Activated CD4-positive, alpha-beta T cell treated with anti-CD3 and anti-CD28 coated beads, Interleukin-2, amount 10 ng/mL, durations not matched to agents 7 days and 5 days (primary cell): ENCODE data around the gene LTBP2. TPM values are rescaled to one million over a fixed set of nuclear protein-coding genes. Genes with fewer than 3 reads are reported as not detected.

ENCODE experiments used
- CTCF ChIA-PET: fragments of 350-600 bp; sonication (Branson Sonifier 250); formaldehyde crosslinking; loops from one replicate; lab custom pipeline; 2021; ENCODE audit warnings: antibody characterized with exemption; lab: Charles Lee
- POLR2A ChIA-PET: fragments of 350-600 bp; sonication (Branson Sonifier 250); formaldehyde crosslinking; loops from one replicate; lab custom pipeline; 2021; ENCODE audit warnings: antibody characterized with exemption; lab: Charles Lee
- DNase-seq: peaks from one replicate; pipeline ENCODE4 v3.0.0-alpha.2; 2020
- H3K27ac Mint-ChIP-seq: one replicate; pipeline ENCODE4 v1.8.0; 2021; ENCODE audit warnings: mild to moderate bottlenecking, moderate library complexity, mixed read lengths
- H3K27me3 Mint-ChIP-seq: one replicate; pipeline ENCODE4 v1.8.0; 2021; ENCODE audit warnings: mixed read lengths
- H3K36me3 Mint-ChIP-seq: one replicate; pipeline ENCODE4 v1.8.0; 2021; ENCODE audit warnings: low read depth, mixed read lengths
- H3K4me1 Mint-ChIP-seq: one replicate; pipeline ENCODE4 v1.8.0; 2021; ENCODE audit warnings: mixed read lengths
- H3K4me3 Mint-ChIP-seq: one replicate; pipeline ENCODE4 v1.8.0; 2021; ENCODE audit warnings: mild to moderate bottlenecking, moderate library complexity, mixed read lengths
- H3K9me3 Mint-ChIP-seq: one replicate; pipeline ENCODE4 v1.8.0; 2021; ENCODE audit warnings: mixed read lengths
- total RNA-seq, 2 experiments: library from RNA; stranded (reverse); gene quantifications; one replicate each; pipeline ENCODE4 v1.2.3, GENCODE V29; 2021

LTBP2 gene
- total RNA-seq, result under 1 TPM; 0.05 to 0.12 TPM

DNA sequence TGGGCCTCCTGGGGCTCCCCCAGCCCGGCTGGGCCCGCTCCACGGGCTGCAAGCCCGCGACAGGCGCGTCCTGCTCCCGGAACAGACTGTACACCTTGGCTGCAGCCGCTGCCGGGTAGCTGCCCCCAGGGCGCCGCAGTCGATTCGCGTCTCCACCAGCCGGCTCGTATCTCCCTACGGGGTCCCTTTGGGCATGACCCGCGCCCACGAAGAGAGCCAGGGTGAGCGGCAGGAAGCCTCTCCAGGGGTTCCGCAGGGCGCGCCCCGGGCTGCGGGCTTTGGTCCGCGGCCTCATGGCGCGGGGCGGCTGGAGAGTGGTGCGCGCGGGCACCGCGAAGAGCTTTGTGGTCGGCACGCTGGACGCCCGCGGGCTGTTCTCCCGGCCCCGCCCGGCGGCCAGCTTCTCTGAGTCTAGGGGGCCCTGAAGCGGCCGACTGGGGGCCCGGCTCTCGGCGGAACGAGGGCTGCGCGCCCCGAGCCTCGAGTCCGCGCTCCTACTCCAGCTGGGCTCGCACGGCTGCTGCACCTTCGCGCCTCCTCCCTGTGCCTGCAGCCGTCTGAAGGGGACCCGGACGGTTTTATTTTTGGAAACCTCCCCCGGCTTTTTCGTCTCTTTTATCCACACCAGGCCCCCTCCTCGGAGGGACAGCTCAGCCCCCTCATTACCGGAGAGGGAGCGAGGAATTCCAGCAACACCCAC lies at the start of gene LTBP2:
Gene LTBP2 (minus strand): TSS at position 588 of the 700 bp plus-strand sequence. CDS start 293 bp downstream, at position 295.
- Mint-ChIP-seq H3K9me3 (no peaks in the 10 kb centered on the region), H3K27ac (no peak within 1 kb of the TSS), H3K27me3 (peaks cover 50% of the 10 kb centered on the region), H3K36me3 (no peaks in the 10 kb centered on the region), H3K4me1 (peaks cover 22% of the 10 kb centered on the region), H3K4me3 (peak within 1 kb of the TSS; percentile 67)
- DNase-seq, result peak; percentile 16
- CTCF ChIA-PET, result interaction anchor here (0.7 to 6.4 kb wide), 22 partner anchors 11 to 825 kb away, joined by 3 to 64 read pairs (median 6); partner anchors contain the start of gene YLPM1
- POLR2A ChIA-PET, result no interaction called here

DNA sequence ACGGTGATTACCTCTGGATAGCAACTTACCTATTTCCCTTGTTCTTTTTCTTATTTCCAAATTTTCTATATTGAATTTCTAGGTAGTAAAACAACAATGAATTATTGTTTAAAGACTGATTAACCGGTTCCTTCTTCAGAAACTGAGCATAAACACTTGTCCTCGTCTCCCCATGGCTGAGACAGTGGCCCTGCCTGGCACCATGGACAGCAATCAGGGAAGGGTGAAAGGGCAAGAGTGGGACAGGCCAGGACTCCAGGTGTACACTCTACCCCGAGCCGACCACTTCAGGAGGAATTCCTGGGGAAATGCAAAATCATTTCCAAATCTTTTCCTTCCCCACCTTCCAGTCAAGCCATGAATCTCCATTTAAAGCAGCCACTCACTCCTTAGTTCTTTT lies 48.8 kb upstream of the LTBP2 start:
- peaks cover 20% of the 10 kb centered on the region for H3K36me3 Mint-ChIP-seq
- DNase-seq, result no peak
- CTCF ChIA-PET, result no interaction called here

DNA sequence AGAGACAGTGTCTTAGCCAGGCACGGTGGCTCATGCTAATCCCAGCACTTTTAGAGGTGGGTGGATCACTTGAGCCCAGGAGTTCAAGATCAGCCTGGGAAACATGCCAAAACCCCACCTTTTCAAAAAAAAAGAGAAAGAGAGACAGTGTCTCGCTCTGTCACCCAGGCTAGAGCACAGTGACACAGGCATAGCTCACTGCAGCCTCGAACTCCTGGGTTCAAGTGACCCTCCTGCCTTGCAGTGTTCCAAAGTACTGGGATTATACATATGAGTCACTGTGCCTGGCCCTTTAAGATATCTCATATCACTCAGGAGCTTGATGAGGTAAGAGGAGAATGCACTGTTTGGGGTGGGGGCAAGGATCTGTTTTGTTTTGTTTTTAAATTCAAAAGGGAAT lies 48.1 kb upstream of the LTBP2 start:
- no peak overlapping the region for H3K4me3 Mint-ChIP-seq
- H3K36me3 Mint-ChIP-seq, result peaks cover 20% of the 10 kb centered on the region
- POLR2A ChIA-PET, result no interaction called here
- H3K27ac Mint-ChIP-seq, result no peak overlapping the region
- DNase-seq, result no peak
- CTCF ChIA-PET, result interaction anchor here (0.6 to 0.9 kb wide), 2 partner anchors 22 to 42 kb away, joined by 3 read pairs; no protein-coding TSS in a partner anchor
- no peaks in the 10 kb centered on the region for H3K4me1 Mint-ChIP-seq
- H3K9me3 Mint-ChIP-seq, result no peaks in the 10 kb centered on the region
- no peaks in the 10 kb centered on the region for H3K27me3 Mint-ChIP-seq

More for the DNA sequence above, 48.8 kb upstream of the LTBP2 start:
- Mint-ChIP-seq H3K9me3 (no peaks in the 10 kb centered on the region), H3K4me3 (no peak overlapping the region), H3K4me1 (no peaks in the 10 kb centered on the region), H3K27ac (no peak overlapping the region), H3K27me3 (no peaks in the 10 kb centered on the region)
- POLR2A ChIA-PET, result no interaction called here

DNA sequence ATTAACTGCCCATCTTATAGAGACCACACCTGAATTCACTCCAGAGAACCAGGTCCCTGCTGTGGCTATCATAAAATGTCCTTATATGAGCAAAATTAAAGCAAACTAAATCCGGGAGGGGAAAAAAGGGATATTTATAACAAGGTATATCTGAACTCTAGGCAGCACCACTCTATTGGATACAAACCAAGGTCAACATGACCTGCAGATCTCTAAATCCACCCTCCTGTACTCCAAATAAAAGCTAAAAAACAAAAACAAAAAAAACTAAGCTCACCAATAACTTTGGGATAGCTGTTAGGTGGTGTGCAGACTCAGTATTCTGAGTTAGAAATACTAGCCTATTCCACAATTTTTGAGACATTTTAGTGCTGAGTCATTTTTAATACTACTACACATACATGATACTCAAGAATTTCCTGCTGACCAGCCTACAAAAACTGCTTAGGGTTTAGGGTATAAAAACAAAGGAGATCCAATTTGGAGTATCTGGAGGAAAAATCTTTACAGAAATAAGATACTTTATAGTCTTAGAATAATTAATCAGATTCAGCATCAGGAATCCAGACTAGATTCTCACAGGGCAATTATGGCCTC lies 46.6 kb upstream of the LTBP2 start:
- H3K9me3 Mint-ChIP-seq, result no peaks in the 10 kb centered on the region
- no peak overlapping the region for H3K4me3 Mint-ChIP-seq
- H3K36me3 Mint-ChIP-seq, result peaks cover 15% of the 10 kb centered on the region
- H3K4me1 Mint-ChIP-seq, result no peaks in the 10 kb centered on the region
- DNase-seq, result no peak
- no peaks in the 10 kb centered on the region for H3K27me3 Mint-ChIP-seq
- ChIA-PET POLR2A (no interaction called here), CTCF (no interaction called here)
- no peak overlapping the region for H3K27ac Mint-ChIP-seq

DNA sequence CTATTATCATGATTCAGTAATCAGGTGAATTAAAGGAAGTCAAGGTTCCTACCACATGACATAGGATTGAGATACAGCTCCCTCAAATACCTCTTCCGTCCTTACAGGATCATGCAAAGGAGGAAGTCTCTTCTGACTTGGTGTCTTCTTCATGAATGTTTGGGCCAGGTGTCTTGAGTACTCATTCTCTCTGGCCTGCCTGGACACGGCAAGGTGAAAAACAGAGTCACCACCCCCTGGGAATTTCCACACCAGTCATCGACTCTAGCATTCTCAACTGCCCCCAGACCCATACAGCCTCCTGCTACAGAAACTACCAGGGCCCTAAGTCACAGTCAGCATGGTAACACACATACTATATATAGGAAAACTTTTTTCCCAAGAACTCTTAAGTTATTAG lies 44.9 kb upstream of the LTBP2 start:
- H3K27me3 Mint-ChIP-seq, result no peaks in the 10 kb centered on the region
- no peaks in the 10 kb centered on the region for H3K4me1 Mint-ChIP-seq
- DNase-seq, result no peak
- H3K9me3 Mint-ChIP-seq, result no peaks in the 10 kb centered on the region
- CTCF ChIA-PET, result interaction anchor here (0.6 to 1.7 kb wide), 3 partner anchors 14 to 55 kb away, joined by 3 to 4 read pairs (median 3); no protein-coding TSS in a partner anchor
- H3K27ac Mint-ChIP-seq, result no peak overlapping the region
- POLR2A ChIA-PET, result no interaction called here
- peaks cover 10% of the 10 kb centered on the region for H3K36me3 Mint-ChIP-seq
- H3K4me3 Mint-ChIP-seq, result no peak overlapping the region

DNA sequence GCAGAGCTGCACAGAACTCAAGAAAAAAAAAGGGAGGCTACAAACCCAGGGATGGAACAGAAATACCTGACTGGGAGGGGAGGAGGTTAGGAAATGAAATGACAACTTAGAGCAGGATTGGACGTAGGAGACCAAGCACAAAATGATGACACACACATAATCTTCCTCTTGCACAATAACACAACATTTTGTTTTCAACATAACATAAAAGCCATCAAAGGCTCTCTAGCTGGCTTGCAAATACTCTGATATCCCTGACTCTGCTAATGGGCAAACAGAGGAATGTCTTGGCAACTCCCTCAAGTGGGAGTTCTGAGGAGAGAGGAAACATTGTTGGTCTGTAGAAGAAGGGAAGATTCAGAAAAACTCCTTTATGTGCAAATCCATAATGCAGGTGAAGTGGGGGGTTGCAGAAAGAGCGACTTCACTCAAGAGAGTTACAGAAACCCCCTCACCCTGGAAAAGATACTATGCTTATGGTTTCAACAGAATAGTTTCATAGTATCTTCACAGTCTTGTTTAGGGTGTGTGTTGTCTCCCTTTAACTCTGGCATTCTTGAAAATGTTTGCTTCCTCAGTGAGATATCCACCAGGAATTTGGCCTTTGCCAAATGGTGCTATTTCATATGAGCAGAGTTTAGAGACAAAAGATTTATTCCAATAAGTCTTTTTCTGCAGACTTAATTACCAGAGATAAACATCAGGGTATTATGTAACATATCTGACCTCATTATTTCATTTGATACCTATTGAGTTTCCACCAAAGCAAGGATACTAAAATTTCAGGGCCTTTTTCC lies 43.8 kb upstream of the LTBP2 start:
- Mint-ChIP-seq H3K27ac (no peak overlapping the region), H3K9me3 (no peaks in the 10 kb centered on the region), H3K27me3 (no peaks in the 10 kb centered on the region), H3K36me3 (peaks cover 8% of the 10 kb centered on the region), H3K4me1 (peaks cover 4% of the 10 kb centered on the region), H3K4me3 (no peak overlapping the region)
- DNase-seq, result no peak
- ChIA-PET CTCF (interaction anchor here (1.2 to 1.7 kb wide), 2 partner anchors 8 to 43 kb away, joined by 3 to 4 read pairs; no protein-coding TSS in a partner anchor), POLR2A (no interaction called here)

DNA sequence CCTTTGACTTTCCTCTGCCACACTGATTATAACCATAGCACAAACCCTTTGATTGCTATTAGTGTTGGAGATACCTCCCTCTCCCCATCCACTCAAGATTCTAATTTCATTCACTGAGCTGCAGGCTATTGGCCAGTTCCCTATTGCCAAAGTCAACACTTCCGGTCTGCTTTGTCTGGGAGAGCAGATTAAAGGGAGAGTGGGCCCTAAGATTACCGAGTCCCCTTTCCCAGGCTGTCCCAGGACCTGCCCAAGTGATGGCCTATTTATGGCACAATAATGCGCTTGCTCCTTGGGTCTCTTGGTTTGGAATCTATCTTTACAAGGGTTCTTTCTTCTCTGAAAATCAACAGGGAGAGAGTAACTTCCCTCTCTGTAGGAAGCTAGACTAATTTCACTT lies 42.9 kb upstream of the LTBP2 start:
- Mint-ChIP-seq H3K9me3 (no peaks in the 10 kb centered on the region), H3K27ac (no peak overlapping the region), H3K36me3 (peaks cover 8% of the 10 kb centered on the region), H3K4me3 (no peak overlapping the region), H3K27me3 (no peaks in the 10 kb centered on the region), H3K4me1 (peaks cover 4% of the 10 kb centered on the region)
- POLR2A ChIA-PET, result no interaction called here
- CTCF ChIA-PET, result interaction anchor here (0.9 to 1.2 kb wide), 2 partner anchors 9 to 239 kb away, joined by 3 read pairs; no protein-coding TSS in a partner anchor
- DNase-seq, result no peak

DNA sequence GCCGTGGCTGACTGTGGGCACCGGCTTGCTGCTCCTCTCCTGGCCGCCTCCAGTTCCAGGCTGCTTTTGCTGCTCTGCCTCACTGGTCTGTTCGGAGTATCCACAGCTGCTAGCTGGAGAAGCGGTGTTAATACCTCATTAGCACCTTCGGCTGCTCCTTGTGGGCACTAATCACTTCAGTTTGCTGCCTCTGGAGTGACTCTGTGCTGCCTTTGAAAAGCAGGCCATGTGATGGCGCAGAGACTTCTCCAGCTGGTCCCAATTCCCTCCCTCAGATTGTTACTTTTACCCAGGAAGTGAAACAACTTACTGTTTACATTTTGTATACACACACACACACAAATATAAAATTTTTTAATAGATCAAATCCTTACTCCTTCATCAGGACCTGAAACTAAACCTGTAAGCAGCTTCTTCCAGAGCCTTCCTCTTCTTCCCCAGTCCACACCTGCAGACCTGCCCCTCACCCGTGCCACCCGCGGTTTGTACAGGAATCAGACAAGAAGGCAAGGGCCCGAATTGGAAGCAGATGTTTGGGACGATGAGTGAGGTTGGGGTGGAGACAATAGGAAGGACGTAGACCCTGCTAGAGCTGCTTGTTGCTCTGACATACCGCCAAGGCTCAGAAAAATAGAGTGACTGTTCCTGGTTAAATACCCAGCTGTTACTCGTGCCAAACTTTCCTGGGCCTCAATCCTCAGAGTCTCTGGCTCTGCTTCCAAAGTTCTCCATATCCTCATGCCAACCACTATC lies 41.5 kb upstream of the LTBP2 start:
- H3K4me1 Mint-ChIP-seq, result peaks cover 4% of the 10 kb centered on the region
- peak overlapping the region; percentile 74 for H3K27ac Mint-ChIP-seq
- H3K27me3 Mint-ChIP-seq, result no peaks in the 10 kb centered on the region
- no peak overlapping the region for H3K4me3 Mint-ChIP-seq
- H3K9me3 Mint-ChIP-seq, result no peaks in the 10 kb centered on the region
- no peak for DNase-seq
- CTCF ChIA-PET, result no interaction called here
- POLR2A ChIA-PET, result no interaction called here
- peaks cover 6% of the 10 kb centered on the region for H3K36me3 Mint-ChIP-seq

DNA sequence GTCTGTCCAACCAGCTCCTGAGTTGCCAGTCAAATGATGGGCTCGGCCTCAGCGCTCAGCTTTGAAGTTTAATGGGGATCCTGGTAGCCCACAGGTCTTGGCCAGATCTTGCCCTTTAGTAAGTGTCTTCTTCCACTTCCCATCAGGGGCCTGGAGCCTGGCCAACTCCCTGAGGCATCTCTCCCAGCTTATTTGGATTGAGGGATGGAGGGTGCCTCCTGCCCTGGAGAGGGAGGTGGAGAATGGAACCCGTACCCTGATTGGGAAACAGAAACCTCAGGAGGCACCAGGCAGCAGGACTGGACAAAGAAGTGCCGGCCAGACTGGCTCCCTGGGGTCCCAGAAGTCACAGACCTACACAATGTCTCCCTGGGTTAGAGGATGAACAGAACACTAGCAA lies 40.5 kb upstream of the LTBP2 start:
- CTCF ChIA-PET, result interaction anchor here (1.4 to 1.5 kb wide), 2 partner anchors 14 to 40 kb away, joined by 4 read pairs; partner anchors contain the start of gene LTBP2
- Mint-ChIP-seq H3K9me3 (no peaks in the 10 kb centered on the region), H3K27ac (no peak overlapping the region), H3K4me1 (peaks cover 4% of the 10 kb centered on the region), H3K27me3 (no peaks in the 10 kb centered on the region), H3K4me3 (no peak overlapping the region), H3K36me3 (peaks cover 2% of the 10 kb centered on the region)
- DNase-seq, result no peak
- POLR2A ChIA-PET, result no interaction called here

DNA sequence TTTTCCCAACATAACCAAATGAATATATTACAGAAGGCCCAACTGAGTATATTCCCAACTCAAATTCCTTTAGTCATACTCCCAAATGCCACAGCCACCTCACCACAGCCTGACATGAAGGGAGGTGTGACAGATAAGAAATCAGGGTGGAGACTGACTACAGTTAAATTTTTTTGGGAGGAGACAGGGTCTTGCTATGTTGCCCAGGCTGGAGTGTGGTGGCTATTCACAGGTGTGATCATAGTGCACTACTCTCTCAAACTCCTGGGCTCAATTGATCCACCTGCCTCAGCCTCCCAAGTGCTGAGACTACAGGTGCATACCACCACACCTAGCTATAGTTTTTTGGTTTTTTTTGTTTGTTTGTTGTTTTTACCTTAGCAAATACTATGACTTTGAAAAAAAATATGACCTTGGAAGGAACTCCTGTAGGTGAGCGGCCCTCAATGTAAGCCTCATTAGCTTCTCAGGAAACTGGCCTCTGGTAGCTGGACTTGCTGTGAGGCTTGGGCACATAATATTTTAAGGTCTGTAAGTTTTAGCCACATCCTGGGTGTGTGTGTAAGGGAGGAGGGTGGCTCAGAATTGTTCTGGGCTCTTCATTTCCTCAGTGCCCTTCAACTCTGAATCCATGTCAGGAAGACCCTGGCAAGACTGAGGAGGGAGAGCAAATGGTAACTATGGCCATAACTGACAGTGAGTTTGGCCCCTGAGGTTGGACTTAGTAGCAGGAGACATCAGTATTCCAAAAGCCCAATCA lies 39.1 kb upstream of the LTBP2 start:
- H3K27ac Mint-ChIP-seq, result no peak overlapping the region
- H3K9me3 Mint-ChIP-seq, result no peaks in the 10 kb centered on the region
- DNase-seq, result no peak
- H3K27me3 Mint-ChIP-seq, result no peaks in the 10 kb centered on the region
- H3K4me1 Mint-ChIP-seq, result peaks cover 4% of the 10 kb centered on the region
- no peak overlapping the region for H3K4me3 Mint-ChIP-seq
- ChIA-PET CTCF (interaction anchor here (1.2 to 1.8 kb wide), 4 partner anchors 8 to 39 kb away, joined by 4 to 6 read pairs (median 4); partner anchors contain the start of gene LTBP2), POLR2A (no interaction called here)
- no peaks in the 10 kb centered on the region for H3K36me3 Mint-ChIP-seq

DNA sequence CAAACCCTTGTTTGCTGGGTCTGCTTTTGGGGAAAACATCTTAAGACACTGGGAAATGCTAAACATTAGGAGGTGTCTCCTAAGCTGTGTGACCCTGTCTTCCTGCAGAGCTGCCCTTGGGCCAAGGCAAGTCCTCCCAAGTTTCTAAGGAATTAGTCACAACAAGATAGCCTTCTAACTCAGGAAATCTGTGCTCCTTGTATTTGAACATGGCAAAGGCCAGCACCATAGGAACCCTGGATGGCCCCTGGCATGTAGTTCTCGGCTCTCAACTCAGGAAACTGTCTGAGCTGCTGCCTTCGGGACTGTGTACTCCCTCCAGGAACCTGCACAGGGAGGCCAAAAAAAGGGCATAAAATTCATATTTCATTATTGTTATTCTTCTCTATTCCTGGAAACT lies 37.6 kb upstream of the LTBP2 start:
- POLR2A ChIA-PET, result interaction anchor here (1.1 kb wide), 1 partner anchor 16 kb away, joined by 7 read pairs; no protein-coding TSS in a partner anchor
- Mint-ChIP-seq H3K36me3 (no peaks in the 10 kb centered on the region), H3K9me3 (no peaks in the 10 kb centered on the region), H3K27ac (no peak overlapping the region), H3K4me3 (no peak overlapping the region), H3K27me3 (no peaks in the 10 kb centered on the region), H3K4me1 (peaks cover 4% of the 10 kb centered on the region)
- DNase-seq, result no peak
- CTCF ChIA-PET, result interaction anchor here (0.6 to 2.3 kb wide), 5 partner anchors 10 to 1559 kb away, joined by 3 to 8 read pairs (median 3); no protein-coding TSS in a partner anchor
